ENCODE results near the gene NDC80.

- no peak for TF ChIP-seq CTCF (IDR thresholded peaks at IDR 0.05; ENCODE audit: insufficient read depth, low read depth, low read length)
- no peak for TF ChIP-seq EZH2 (IDR thresholded peaks at IDR 0.05; ENCODE audit: insufficient read depth, low read length)
Measured at GRCh38 chr18:2568605-2569004, 2.8 kb upstream of the NDC80 start.

Measured in astrocyte (in vitro differentiated cells and primary cell).